Progenitor cell of endocrine pancreas (in vitro differentiated cells): ENCODE results near the gene HOXA6. TPM values are rescaled to one million over a fixed set of nuclear protein-coding genes. Genes with fewer than 3 reads are reported as not detected.

Source experiments
- DNase-seq: peaks from one replicate; pipeline ENCODE4 v3.0.0; 2021; ENCODE audit warnings: low spot score; ENCODE audit not compliant: unreplicated experiment
- H3K27ac Mint-ChIP-seq: 2 replicates; pipeline ENCODE4 v1.8.0; 2021; ENCODE audit warnings: mild to moderate bottlenecking, moderate library complexity, mixed read lengths
- H3K27me3 Mint-ChIP-seq: 2 replicates; pipeline ENCODE4 v1.8.0; 2021; ENCODE audit warnings: mixed read lengths
- H3K36me3 Mint-ChIP-seq: 2 replicates; pipeline ENCODE4 v1.8.0; 2022; ENCODE audit warnings: mixed read lengths; ENCODE audit not compliant: insufficient read depth
- H3K4me1 Mint-ChIP-seq: 2 replicates; pipeline ENCODE4 v1.8.0; 2021; ENCODE audit warnings: low read depth, mixed read lengths
- H3K4me3 Mint-ChIP-seq: 2 replicates; pipeline ENCODE4 v1.8.0; 2021; ENCODE audit warnings: low read depth, mild to moderate bottlenecking, moderate library complexity, mixed read lengths
- H3K9me3 Mint-ChIP-seq: 2 replicates; pipeline ENCODE4 v1.8.0; 2021; ENCODE audit warnings: low read depth, mixed read lengths
- CTCF ChIP-seq: fragments of 200-600 bp; sonication (generic); IDR thresholded peaks from one replicate; pipeline ENCODE4 v1.5.0; 2021; ENCODE audit warnings: antibody characterized with exemption, mild to moderate bottlenecking; ENCODE audit not compliant: unreplicated experiment
- total RNA-seq: library from RNA; stranded (reverse); gene quantifications from 2 replicates; pipeline ENCODE4 v1.2.1, GENCODE V29; 2021

The HOXA6 gene
- total RNA-seq, 1 donor from 2014 or later, result 0.38 TPM

- H3K4me3 Mint-ChIP-seq, result peak overlapping the region; percentile 93
- H3K27ac Mint-ChIP-seq, result peak overlapping the region; percentile 52
- H3K27me3 Mint-ChIP-seq, result peaks cover 47% of the 10 kb centered on the region
- peaks cover 6% of the 10 kb centered on the region for H3K36me3 Mint-ChIP-seq
- TF ChIP-seq CTCF, result no peak
- no peak for DNase-seq
- H3K9me3 Mint-ChIP-seq, result no peaks in the 10 kb centered on the region
- H3K4me1 Mint-ChIP-seq, result peaks cover 27% of the 10 kb centered on the region
Observed at GRCh38 chr7:27143950-27144780, 3.4 kb downstream of the HOXA6 start.

- Mint-ChIP-seq H3K36me3 (peaks cover 6% of the 10 kb centered on the region), H3K27ac (peak within 1 kb of the TSS; percentile 92), H3K4me3 (peak within 1 kb of the TSS; percentile 93), H3K4me1 (peaks cover 28% of the 10 kb centered on the region), H3K9me3 (no peaks in the 10 kb centered on the region), H3K27me3 (peaks cover 41% of the 10 kb centered on the region)
- TF ChIP-seq CTCF, result peak; percentile 97
- peak; percentile 87 for DNase-seq
Observed at GRCh38 chr7:27143023-27143949, 4.3 kb downstream of the HOXA6 start, which contains the start of gene HOXA5. TSS of gene HOXA5 (minus strand) at chr7:27143681. CDS start at chr7:27143607, 74 bp downstream.

GRCh38 chr7:27142580-27143022 is 5.0 kb downstream of the HOXA6 start:
- peaks cover 32% of the 10 kb centered on the region for H3K4me1 Mint-ChIP-seq
- no peak for TF ChIP-seq CTCF
- no peak for DNase-seq
- no peaks in the 10 kb centered on the region for H3K9me3 Mint-ChIP-seq
- peak overlapping the region; percentile 92 for H3K27ac Mint-ChIP-seq
- H3K4me3 Mint-ChIP-seq, result peak overlapping the region; percentile 93
- peaks cover 41% of the 10 kb centered on the region for H3K27me3 Mint-ChIP-seq
- H3K36me3 Mint-ChIP-seq, result peaks cover 6% of the 10 kb centered on the region

- Mint-ChIP-seq H3K4me1 (peaks cover 37% of the 10 kb centered on the region), H3K27ac (peak overlapping the region; percentile 92), H3K4me3 (peak overlapping the region; percentile 93), H3K27me3 (peaks cover 37% of the 10 kb centered on the region), H3K36me3 (peaks cover 6% of the 10 kb centered on the region), H3K9me3 (no peaks in the 10 kb centered on the region)
- no peak for DNase-seq
- peak; percentile 53 for TF ChIP-seq CTCF
Observed at GRCh38 chr7:27141923-27142579, 5.5 kb downstream of the HOXA6 start.
